ENCODE results near the gene IGSF9. TPM values are rescaled to one million over a fixed set of nuclear protein-coding genes. Genes with fewer than 3 reads are reported as not detected.

The IGSF9 gene
- total and polyA plus RNA-seq, 2 of the 13 experiments (the other 11 are each of a cell fraction or from before 2014, with no cell fraction given) = 0.03 TPM; not detected in 1

- no peak overlapping the region for H3K4me2 ChIP-seq (ENCODE audit: low read depth, low read length)
- FAIRE-seq = no peak
Measured at GRCh38 chr1:159941141-159941540, 4.3 kb downstream of the IGSF9 start.

More at GRCh38 chr1:159941141-159941540, 4.3 kb downstream of the IGSF9 start:
- DNase-seq (ENCODE audit: low spot score) = no peak
- intact Hi-C loops (cut with micrococcal nuclease; ENCODE audit: unreplicated experiment) = no loop called here
- H2AFZ ChIP-seq (ENCODE audit: low read length) = no peak overlapping the region
- 29% methylated on average over 5 of the region's 5 CpGs for WGBS (ENCODE audit: low lambda C conversion rate)
- no peak overlapping the region for H3K4me3 ChIP-seq (replicated peaks in 1 of 3; ENCODE audit: insufficient read depth in 1 of 3, low read depth in 2 of 3, low read length in 3 of 3)
- in situ Hi-C loops (cut with HindIII; ENCODE audit: extremely low pct_ligation_motif_present, low pct_unique_long_range_greater_than_20kb) = no loop called here
- no TSS peak for BruUV-seq (replicated peaks)
- H3K27me3 ChIP-seq (ENCODE audit: control insufficient read depth in 1 of 2, insufficient read depth in 2 of 2, low read length in 2 of 2) = peaks cover 12 to 78% of the 10 kb centered on the region in 2 experiments; a peak in 4 of 5 replicates
- H3K4me1 ChIP-seq (ENCODE audit: insufficient read depth, low read length) = peaks cover 24% of the 10 kb centered on the region
- H3K79me2 ChIP-seq (ENCODE audit: insufficient read depth, low read length) = no peaks in the 10 kb centered on the region
- ATAC-seq = no peak
- H4K20me1 ChIP-seq (ENCODE audit: insufficient read depth, low read length) = no peaks in the 10 kb centered on the region
- H3K9ac ChIP-seq (ENCODE audit: insufficient read depth, low read depth, low read length) = no peak overlapping the region
- CTCF ChIA-PET (ENCODE audit: low intra/inter-chr PET ratio, low total read pairs) = no interaction called here
- H3K27ac ChIP-seq (ENCODE audit: extremely low read length, insufficient read depth, low read length) = no peak overlapping the region
- no peaks in the 10 kb centered on the region for H3K36me3 ChIP-seq (replicated peaks in 1 of 2; ENCODE audit: control insufficient read depth in 1 of 2, insufficient read depth in 2 of 2, low read length in 2 of 2)
- POLR2A ChIA-PET = no interaction called here
- TF ChIP-seq PHF21A (CRISPR knock-in tag; IDR thresholded peaks at IDR 0.05) (no peak), IRF1 (CRISPR knock-in tag; IDR thresholded peaks at IDR 0.05; ENCODE audit: low read depth) (no peak), ZNF24 (IDR thresholded peaks at IDR 0.05) (no peak), POGK (CRISPR knock-in tag; conservative IDR thresholded peaks at IDR 0.05) (no peak), RFX1 (IDR thresholded peaks at IDR 0.05) (peak; percentile 35; the same call in 1 of the 2 replicates), RBM39 (IDR thresholded peaks at IDR 0.05; ENCODE audit: low read depth, low read length, poor library complexity, severe bottlenecking) (no peak), ZNF407 (CRISPR knock-in tag; IDR thresholded peaks at IDR 0.05; ENCODE audit: not compliant biosample characterization) (no peak), PRDM4 (CRISPR knock-in tag; IDR thresholded peaks at IDR 0.05; ENCODE audit: borderline replicate concordance) (no peak), SNAI1 (CRISPR knock-in tag; IDR thresholded peaks at IDR 0.05; ENCODE audit: borderline replicate concordance) (no peak)
- no peaks in the 10 kb centered on the region for H3K9me3 ChIP-seq (ENCODE audit: low read length)
